Measurements from ENCODE around the gene WASHC4. TPM values are rescaled to one million over a fixed set of nuclear protein-coding genes. Genes with fewer than 3 reads are reported as not detected.

Gene WASHC4
- total and polyA plus RNA-seq, 10 of the 15 experiments (the other 5 are each of a cell fraction or from before 2014, with no cell fraction given), result 16.0 to 50.6 (median 34.0) TPM

DNA sequence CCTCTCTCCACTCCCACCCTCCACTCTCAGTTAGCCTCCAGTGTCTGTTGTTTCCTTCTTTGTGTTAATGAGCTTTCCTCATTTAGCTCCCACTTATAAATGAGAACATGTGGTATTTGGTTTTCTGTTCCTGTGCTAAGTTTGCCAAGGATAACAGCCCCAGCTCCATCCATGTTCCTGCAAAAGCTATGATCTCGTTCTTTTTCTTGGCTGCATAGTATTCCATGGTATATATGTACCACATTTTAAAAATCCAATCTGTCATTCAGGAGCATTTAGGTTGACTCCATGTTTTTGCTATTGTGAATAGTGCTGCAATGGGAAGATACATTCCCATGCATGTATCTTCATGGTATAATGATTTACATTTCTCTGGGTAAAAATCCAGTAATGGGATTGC is 2.8 kb upstream of the WASHC4 start:
- Histone ChIP-seq H3K36me3 (ENCODE audit: control insufficient read depth in 2 of 2, insufficient read depth in 2 of 2, low read length in 1 of 2) (no peaks in the 10 kb centered on the region), H3K27me3 (replicated peaks in 1 of 2; ENCODE audit: control insufficient read depth in 2 of 2, insufficient read depth in 2 of 2, low read length in 1 of 2) (no peaks in the 10 kb centered on the region), H3K9ac (ENCODE audit: control insufficient read depth, insufficient read depth, low read length) (no peak overlapping the region), H3K27ac (ENCODE audit: control insufficient read depth, insufficient read depth) (no peak overlapping the region), H3K9me3 (replicated peaks; ENCODE audit: control insufficient read depth, insufficient read depth, low read length) (no peaks in the 10 kb centered on the region), H4K20me1 (ENCODE audit: control insufficient read depth, insufficient read depth) (no peaks in the 10 kb centered on the region), H3K4me2 (ENCODE audit: control insufficient read depth, insufficient read depth) (no peak overlapping the region), H3K4me1 (ENCODE audit: control insufficient read depth, insufficient read depth, low read length) (0 out of 2 replicates have a peak, but pooled peaks cover 4% of the 10 kb centered on the region), H3K4me3 (no peak overlapping the region), H3K79me2 (ENCODE audit: control insufficient read depth, insufficient read depth, low read length) (peaks cover 22% of the 10 kb centered on the region), H2AFZ (ENCODE audit: control insufficient read depth, low read depth, low read length) (no peak overlapping the region)
- intact Hi-C loops (cut with micrococcal nuclease; ENCODE audit: unreplicated experiment) (loop anchor here (10.0 kb wide), 1 partner anchor 640 kb away; no protein-coding TSS in a partner anchor), in situ Hi-C loops (cut with MboI) (no loop called here)
- ChIA-PET SMC1A (ENCODE audit: uncharacterized antibody, unreplicated experiment) (no interaction called here), POLR2A (interaction anchor here (0.7 kb wide), 1 partner anchor 78 kb away, joined by 3 read pairs; no protein-coding TSS in a partner anchor), CTCF (no interaction called here), RAD21 (ENCODE audit: unreplicated experiment) (no interaction called here)
- ATAC-seq (no peak), FAIRE-seq (no peak), DNase-seq (ENCODE audit: low read depth, low spot score) (no peak)
- no TSS peak for BruUV-seq (replicated peaks)
- TF ChIP-seq, protein P1, sequence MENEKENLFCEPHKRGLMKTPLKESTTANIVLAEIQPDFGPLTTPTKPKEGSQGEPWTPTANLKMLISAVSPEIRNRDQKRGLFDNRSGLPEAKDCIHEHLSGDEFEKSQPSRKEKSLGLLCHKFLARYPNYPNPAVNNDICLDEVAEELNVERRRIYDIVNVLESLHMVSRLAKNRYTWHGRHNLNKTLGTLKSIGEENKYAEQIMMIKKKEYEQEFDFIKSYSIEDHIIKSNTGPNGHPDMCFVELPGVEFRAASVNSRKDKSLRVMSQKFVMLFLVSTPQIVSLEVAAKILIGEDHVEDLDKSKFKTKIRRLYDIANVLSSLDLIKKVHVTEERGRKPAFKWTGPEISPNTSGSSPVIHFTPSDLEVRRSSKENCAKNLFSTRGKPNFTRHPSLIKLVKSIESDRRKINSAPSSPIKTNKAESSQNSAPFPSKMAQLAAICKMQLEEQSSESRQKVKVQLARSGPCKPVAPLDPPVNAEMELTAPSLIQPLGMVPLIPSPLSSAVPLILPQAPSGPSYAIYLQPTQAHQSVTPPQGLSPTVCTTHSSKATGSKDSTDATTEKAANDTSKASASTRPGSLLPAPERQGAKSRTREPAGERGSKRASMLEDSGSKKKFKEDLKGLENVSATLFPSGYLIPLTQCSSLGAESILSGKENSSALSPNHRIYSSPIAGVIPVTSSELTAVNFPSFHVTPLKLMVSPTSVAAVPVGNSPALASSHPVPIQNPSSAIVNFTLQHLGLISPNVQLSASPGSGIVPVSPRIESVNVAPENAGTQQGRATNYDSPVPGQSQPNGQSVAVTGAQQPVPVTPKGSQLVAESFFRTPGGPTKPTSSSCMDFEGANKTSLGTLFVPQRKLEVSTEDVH (IDR thresholded peaks at IDR 0.05; ENCODE audit: low read depth, partially characterized antibody), result no peak
- no peak for TF ChIP-seq PAX5 (IDR thresholded peaks at IDR 0.05; ENCODE audit: borderline replicate concordance, low read depth, low read length)
- TF ChIP-seq TCF12 (IDR thresholded peaks at IDR 0.05; ENCODE audit: low read depth, low read length), result no peak
- no peak for TF ChIP-seq MTA2 (IDR thresholded peaks at IDR 0.05; ENCODE audit: low read depth)
- no peak for TF ChIP-seq TCF3 (IDR thresholded peaks at IDR 0.05; ENCODE audit: borderline replicate concordance, insufficient read depth, low read depth, low read length)
- TF ChIP-seq, protein P2, sequence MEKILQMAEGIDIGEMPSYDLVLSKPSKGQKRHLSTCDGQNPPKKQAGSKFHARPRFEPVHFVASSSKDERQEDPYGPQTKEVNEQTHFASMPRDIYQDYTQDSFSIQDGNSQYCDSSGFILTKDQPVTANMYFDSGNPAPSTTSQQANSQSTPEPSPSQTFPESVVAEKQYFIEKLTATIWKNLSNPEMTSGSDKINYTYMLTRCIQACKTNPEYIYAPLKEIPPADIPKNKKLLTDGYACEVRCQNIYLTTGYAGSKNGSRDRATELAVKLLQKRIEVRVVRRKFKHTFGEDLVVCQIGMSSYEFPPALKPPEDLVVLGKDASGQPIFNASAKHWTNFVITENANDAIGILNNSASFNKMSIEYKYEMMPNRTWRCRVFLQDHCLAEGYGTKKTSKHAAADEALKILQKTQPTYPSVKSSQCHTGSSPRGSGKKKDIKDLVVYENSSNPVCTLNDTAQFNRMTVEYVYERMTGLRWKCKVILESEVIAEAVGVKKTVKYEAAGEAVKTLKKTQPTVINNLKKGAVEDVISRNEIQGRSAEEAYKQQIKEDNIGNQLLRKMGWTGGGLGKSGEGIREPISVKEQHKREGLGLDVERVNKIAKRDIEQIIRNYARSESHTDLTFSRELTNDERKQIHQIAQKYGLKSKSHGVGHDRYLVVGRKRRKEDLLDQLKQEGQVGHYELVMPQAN (conservative IDR thresholded peaks at IDR 0.05), result no peak
- TF ChIP-seq, protein P3, sequence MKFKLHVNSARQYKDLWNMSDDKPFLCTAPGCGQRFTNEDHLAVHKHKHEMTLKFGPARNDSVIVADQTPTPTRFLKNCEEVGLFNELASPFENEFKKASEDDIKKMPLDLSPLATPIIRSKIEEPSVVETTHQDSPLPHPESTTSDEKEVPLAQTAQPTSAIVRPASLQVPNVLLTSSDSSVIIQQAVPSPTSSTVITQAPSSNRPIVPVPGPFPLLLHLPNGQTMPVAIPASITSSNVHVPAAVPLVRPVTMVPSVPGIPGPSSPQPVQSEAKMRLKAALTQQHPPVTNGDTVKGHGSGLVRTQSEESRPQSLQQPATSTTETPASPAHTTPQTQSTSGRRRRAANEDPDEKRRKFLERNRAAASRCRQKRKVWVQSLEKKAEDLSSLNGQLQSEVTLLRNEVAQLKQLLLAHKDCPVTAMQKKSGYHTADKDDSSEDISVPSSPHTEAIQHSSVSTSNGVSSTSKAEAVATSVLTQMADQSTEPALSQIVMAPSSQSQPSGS (IDR thresholded peaks at IDR 0.05; ENCODE audit: low read length), result no peak
- no peak for TF ChIP-seq SUZ12 (IDR thresholded peaks at IDR 0.05; ENCODE audit: unreplicated experiment)
- no peak for TF ChIP-seq NFIC (IDR thresholded peaks at IDR 0.05; ENCODE audit: low read depth, low read length)
- TF ChIP-seq ATF7 (IDR thresholded peaks at IDR 0.05; ENCODE audit: low read depth), result no peak
- TF ChIP-seq NR2C1 (IDR thresholded peaks at IDR 0.05), result no peak
- no peak for TF ChIP-seq ZNF207 (IDR thresholded peaks at IDR 0.05; ENCODE audit: borderline replicate concordance)
- no peak for TF ChIP-seq CHD2 (IDR thresholded peaks at IDR 0.05; ENCODE audit: borderline replicate concordance, low read depth, low read length)
- TF ChIP-seq, protein P4, sequence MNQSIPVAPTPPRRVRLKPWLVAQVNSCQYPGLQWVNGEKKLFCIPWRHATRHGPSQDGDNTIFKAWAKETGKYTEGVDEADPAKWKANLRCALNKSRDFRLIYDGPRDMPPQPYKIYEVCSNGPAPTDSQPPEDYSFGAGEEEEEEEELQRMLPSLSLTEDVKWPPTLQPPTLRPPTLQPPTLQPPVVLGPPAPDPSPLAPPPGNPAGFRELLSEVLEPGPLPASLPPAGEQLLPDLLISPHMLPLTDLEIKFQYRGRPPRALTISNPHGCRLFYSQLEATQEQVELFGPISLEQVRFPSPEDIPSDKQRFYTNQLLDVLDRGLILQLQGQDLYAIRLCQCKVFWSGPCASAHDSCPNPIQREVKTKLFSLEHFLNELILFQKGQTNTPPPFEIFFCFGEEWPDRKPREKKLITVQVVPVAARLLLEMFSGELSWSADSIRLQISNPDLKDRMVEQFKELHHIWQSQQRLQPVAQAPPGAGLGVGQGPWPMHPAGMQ (IDR thresholded peaks at IDR 0.05; ENCODE audit: borderline replicate concordance), result no peak
- 37% methylated on average over 1 of the region's 1 CpG for WGBS (ENCODE audit: insufficient coverage, insufficient replicate concordance, low lambda C conversion rate, missing lambda C conversion rate)
